GM13977 (cell line): ENCODE data around the gene RFESD.

ENCODE experiments used
- DNase-seq: peaks from one replicate; pipeline ENCODE4 v3.0.0; 2012; ENCODE audit warnings: low spot score
- CTCF ChIP-seq: IDR thresholded peaks from 2 replicates; pipeline ENCODE4 v1.5.1; 2012; ENCODE audit warnings: mild to moderate bottlenecking, control low read depth; ENCODE audit not compliant: insufficient read depth; ENCODE audit errors: extremely low read depth, missing control alignments
- in situ Hi-C: fragments of 300-500 bp; cut with MboI; formaldehyde crosslinking; loops from one replicate; pipeline ENCODE4 v1.12.0; 2022; ENCODE audit warnings: low sequenced_read_pairs, low pct_unique_long_range_greater_than_20kb, mixed read lengths, inconsistent platforms; ENCODE audit not compliant: unreplicated experiment

RFESD gene

GRCh38 chr5:95620030-95620869 lies 26.3 kb upstream of the RFESD start, which contains the start of gene GPR150:
Gene GPR150, plus strand, starts transcription at chr5:95620087. Its CDS starts 189 bp downstream, at chr5:95620276.
- TF ChIP-seq CTCF: peak; percentile 38
- peak; percentile 79 for DNase-seq
- in situ Hi-C loops: no loop called here

GRCh38 chr5:95620870-95621838 lies 25.4 kb upstream of the RFESD start:
- DNase-seq: peak; percentile 58
- no peak for TF ChIP-seq CTCF

DNA sequence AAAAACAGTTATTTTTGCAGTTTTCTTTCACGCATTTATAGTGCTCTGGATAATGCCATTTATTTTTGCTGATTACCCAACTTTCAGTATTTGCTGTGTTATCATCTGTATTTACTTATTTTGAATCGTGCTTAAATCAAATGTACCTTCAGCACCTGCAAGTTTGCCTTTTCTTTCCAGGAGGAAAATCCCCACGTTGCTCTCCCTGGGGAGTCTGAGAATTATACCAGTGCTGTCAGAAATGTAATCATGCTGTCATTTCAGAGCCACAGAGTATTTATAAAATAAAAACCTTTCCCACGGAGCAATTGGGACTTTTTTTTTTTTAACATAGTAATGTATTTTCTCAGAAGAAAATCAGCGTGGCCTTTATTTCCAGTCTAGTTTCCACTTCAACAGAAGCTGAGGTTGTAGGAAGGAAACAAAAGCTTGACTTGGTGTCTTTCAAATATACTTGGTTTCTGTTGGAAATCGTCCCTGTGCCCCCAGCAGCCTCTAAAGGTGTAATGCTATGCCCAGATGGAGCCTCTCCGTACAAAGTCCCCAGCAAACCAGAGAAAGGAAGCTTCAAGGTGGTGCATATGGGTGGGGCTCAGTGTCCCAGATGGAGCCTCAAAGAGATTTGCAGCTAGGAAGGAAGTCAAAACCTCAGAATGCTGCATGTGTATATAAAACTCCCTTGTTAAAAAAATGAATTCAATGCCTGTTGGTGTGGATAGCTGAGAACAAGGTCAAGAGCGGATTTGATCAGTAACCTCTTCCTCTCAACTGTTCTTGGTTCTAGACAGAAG lies 24.5 kb upstream of the RFESD start:
- in situ Hi-C loops: no loop called here
- no peak for DNase-seq
- TF ChIP-seq CTCF: no peak

More at GRCh38 chr5:95620870-95621838, 25.4 kb upstream of the RFESD start:
- in situ Hi-C loops: no loop called here

DNA sequence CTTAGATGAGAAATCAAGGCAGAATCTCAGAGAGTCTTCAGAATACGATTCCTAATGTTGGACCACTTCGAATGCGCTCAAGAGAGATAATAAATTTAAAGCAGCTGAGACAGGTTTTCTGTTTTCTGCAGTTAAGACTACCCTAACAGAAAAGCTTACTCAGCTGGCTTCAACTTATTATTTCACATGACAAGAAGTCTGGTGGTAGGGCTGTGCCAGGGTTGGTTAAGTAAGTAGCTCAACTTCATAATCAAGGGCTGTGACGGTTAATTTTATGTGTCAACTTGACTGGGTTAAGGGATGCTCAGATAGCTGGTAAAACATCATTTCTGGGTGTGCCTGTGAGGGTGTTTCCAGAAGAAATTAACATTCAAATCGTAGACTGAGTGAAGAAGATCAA lies 22.9 kb upstream of the RFESD start:
- no peak for DNase-seq
- in situ Hi-C loops: no loop called here
- no peak for TF ChIP-seq CTCF

- no peak for TF ChIP-seq CTCF
- in situ Hi-C loops: no loop called here
- DNase-seq: no peak
Measured at GRCh38 chr5:95624368-95624767, 22.2 kb upstream of the RFESD start.

- no peak for DNase-seq
- no peak for TF ChIP-seq CTCF
- in situ Hi-C loops: no loop called here
Measured at GRCh38 chr5:95626701-95627100, 19.9 kb upstream of the RFESD start.
